Activated CD8-positive, alpha-beta T cell treated with anti-CD3 and anti-CD28 coated beads, Interleukin-2, amount 10 ng/mL, durations not matched to agents 7 days and 5 days (primary cell): ENCODE results near the gene APOBR. TPM values are rescaled to one million over a fixed set of nuclear protein-coding genes. Genes with fewer than 3 reads are reported as not detected.
A peak's percentile ranks its signal among the peaks of the same experiment; 100 is the strongest.
"Not testable (repeated sequence)": the region's sequence is repeated elsewhere in the genome, so short reads cannot be mapped to it uniquely, and the experiment has no call there.

Source experiments
- ATAC-seq: fragments of 150-1000 bp; cut with Tn5 transposase; one replicate; pipeline ENCODE4 v1.10.0; 2021; ENCODE audit warnings: moderate library complexity
- CTCF ChIA-PET: fragments of 350-600 bp; sonication (Branson Sonifier 250); formaldehyde crosslinking; loops from one replicate; lab custom pipeline; 2021; ENCODE audit warnings: antibody characterized with exemption; lab: Charles Lee
- POLR2A ChIA-PET: fragments of 350-600 bp; sonication (Branson Sonifier 250); formaldehyde crosslinking; loops from one replicate; lab custom pipeline; 2021; ENCODE audit warnings: antibody characterized with exemption; lab: Charles Lee
- DNase-seq: peaks from one replicate; pipeline ENCODE4 v3.0.0-alpha.2; 2020
- H3K27ac Mint-ChIP-seq: one replicate; pipeline ENCODE4 v1.8.0; 2021; ENCODE audit warnings: mild to moderate bottlenecking, mixed read lengths
- H3K27me3 Mint-ChIP-seq: one replicate; pipeline ENCODE4 v1.8.0; 2021; ENCODE audit warnings: low read depth, mixed read lengths
- H3K36me3 Mint-ChIP-seq: one replicate; pipeline ENCODE4 v1.8.0; 2021; ENCODE audit warnings: low read depth, mixed read lengths
- H3K4me1 Mint-ChIP-seq: one replicate; pipeline ENCODE4 v1.8.0; 2021; ENCODE audit warnings: low read depth, mixed read lengths
- H3K4me3 Mint-ChIP-seq: one replicate; pipeline ENCODE4 v1.8.0; 2021; ENCODE audit warnings: mild to moderate bottlenecking, mixed read lengths
- H3K9me3 Mint-ChIP-seq: one replicate; pipeline ENCODE4 v1.8.0; 2022; ENCODE audit warnings: mixed read lengths; ENCODE audit not compliant: insufficient read depth
- total RNA-seq, 2 experiments: library from RNA; stranded (reverse); gene quantifications; one replicate each; pipeline ENCODE4 v1.2.3, GENCODE V29; 2021

The APOBR gene
- total RNA-seq, 2 experiments from 2014 or later, result 32.2 to 33.2 TPM

DNA sequence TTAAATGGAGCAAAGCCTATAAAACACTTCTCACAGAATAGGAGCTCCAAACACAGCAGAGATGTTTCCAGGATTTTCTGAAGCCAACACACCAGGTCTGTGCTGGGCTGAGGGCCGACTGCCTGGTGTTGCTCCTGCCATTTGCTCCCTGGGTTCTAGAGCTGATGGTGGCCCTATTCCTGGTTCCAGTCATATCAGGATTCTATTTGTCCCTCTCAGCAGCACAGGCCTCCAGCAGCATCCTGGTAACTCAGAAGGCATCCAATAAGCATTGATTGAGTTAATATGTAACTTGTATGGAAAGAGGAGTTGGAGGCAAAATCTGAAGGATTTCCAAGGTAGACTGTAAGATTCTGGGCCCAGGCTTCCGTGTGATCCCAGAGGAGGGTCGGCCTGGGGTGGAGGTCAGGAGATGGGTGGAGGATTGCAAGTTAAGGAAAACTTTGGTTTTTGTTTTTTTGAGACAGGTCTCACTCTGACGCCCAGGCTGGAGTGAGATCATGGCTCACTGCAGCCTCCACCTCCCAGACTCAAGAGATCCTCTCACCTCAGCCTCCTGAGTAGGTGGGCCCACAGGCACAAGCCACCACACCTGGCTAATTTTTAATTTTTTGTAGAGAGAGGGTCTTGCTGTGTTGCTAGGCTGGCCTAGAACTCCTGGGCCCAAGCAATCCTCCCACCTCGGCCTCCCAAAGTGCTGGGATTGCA, 38.7 kb downstream of the APOBR start:
- Mint-ChIP-seq H3K36me3 (no peaks in the 10 kb centered on the region), H3K9me3 (no peaks in the 10 kb centered on the region), H3K4me3 (no peak overlapping the region), H3K27ac (no peak overlapping the region), H3K27me3 (no peaks in the 10 kb centered on the region), H3K4me1 (peaks cover 15% of the 10 kb centered on the region)
- no peak for ATAC-seq
- POLR2A ChIA-PET, result no interaction called here
- CTCF ChIA-PET, result no interaction called here
- no peak for DNase-seq

DNA sequence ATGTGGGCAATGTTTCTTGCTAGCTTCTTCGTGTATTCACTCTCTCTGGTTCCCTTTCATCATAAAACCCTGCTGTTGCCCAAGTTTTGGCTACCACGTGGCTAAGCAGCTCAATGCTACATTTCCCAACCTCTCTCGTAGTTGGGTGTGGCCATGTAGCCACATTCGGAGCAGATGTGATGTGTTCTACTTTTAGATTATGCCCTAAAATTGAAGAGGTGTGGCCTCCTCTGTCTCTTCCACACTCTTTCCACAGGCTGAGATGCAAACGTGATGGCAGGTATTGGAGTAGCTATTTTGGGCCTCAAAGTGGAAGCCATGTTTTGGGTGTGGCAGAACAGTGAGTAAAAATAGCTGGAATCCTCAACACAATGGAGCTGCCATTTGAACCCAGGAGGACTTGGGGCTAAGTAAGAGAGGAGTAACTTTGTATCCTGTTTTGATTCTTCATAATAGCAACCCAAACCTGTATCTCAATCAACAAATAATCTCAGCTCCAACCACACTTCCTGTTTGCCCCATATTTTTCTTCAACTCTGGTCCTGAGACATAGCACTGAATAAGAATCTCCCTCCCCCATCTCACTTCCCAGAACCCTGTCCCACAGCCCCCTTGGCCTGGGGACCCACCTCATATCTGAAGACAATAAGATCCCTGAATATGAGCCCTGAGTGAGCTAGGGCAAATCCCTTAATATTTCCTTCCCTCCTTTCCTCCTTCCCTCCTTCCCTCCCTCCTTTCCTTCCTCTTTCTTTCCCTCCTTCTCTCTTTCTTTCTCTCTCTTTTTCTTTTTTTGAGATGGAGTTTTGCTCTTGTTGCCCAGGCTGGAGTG, 40.3 kb downstream of the APOBR start:
- Mint-ChIP-seq H3K4me3 (no peak overlapping the region), H3K27ac (no peak overlapping the region), H3K4me1 (peaks cover 15% of the 10 kb centered on the region), H3K27me3 (no peaks in the 10 kb centered on the region), H3K9me3 (no peaks in the 10 kb centered on the region), H3K36me3 (no peaks in the 10 kb centered on the region)
- DNase-seq, result no peak
- POLR2A ChIA-PET, result interaction anchor here (0.9 kb wide), 1 partner anchor 257 kb away, joined by 3 read pairs; no protein-coding TSS in a partner anchor
- peak; percentile 33 for ATAC-seq
- CTCF ChIA-PET, result interaction anchor here (1.0 to 1.8 kb wide), 3 partner anchors 14 to 89 kb away, joined by 3 to 6 read pairs (median 3); no protein-coding TSS in a partner anchor

DNA sequence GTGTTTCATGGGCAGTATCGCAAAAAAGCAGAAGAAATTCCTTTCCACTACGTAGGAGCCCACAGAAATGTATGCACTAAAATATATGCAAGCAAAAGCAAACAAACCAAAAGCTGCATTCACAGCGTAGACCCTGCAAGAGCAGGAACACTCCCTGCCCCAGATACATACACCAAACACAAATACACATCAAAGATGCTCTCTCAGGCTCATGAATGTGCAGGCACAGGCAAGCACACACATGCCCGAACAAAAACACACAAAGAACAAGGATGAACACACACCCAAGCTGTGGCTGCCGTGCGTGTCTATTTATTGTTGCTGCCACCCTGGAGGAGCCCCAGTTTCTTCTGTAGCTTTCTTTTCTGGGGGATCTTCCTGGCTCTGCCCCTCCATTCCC, 42.6 kb downstream of the APOBR start:
- CTCF ChIA-PET, result no interaction called here
- Mint-ChIP-seq H3K4me1 (peaks cover 17% of the 10 kb centered on the region), H3K4me3 (no peak overlapping the region), H3K36me3 (no peaks in the 10 kb centered on the region), H3K27ac (no peak overlapping the region), H3K27me3 (no peaks in the 10 kb centered on the region), H3K9me3 (no peaks in the 10 kb centered on the region)
- no peak for ATAC-seq
- DNase-seq, result no peak
- POLR2A ChIA-PET, result no interaction called here

DNA sequence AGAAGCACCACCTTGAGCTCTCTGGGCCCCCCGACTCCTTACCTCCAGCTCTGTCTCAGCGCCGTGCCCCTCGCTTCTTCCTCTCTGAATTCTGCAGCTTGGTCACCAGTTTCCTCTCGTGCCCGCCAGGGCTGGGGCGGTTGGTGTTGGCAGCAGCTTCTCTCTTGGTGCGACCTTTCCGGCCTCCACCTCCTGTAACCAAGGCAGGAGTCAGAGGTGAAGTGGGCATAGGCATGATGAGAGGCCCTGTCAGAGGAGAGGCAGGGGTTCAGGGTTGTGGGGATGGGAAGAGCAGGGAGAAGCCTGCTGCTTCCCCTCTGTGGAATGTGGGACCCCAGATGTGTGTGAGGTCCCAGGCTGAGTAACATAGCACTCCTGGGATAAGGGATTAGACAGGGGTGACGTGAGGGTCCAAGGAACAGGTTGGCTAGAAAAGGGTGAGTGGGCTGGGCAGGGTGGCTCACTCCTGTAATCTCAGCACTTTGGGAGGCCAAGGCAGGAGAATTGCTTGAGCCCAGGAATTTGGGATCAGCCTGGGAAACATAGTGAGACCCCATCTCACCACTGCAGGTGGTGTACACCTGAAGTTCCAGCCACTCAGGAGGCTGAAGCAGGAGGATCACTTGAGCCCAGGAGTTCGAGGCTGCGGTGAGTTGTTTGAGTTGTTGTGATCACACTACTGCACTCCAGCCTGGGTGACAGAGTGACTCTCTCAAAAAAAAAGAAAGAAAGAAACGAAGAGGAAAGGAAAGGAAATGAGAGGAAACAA, 43.7 kb downstream of the APOBR start:
- Mint-ChIP-seq H3K27ac (no peak overlapping the region), H3K27me3 (peaks cover 2% of the 10 kb centered on the region), H3K4me3 (no peak overlapping the region), H3K36me3 (no peaks in the 10 kb centered on the region), H3K9me3 (no peaks in the 10 kb centered on the region), H3K4me1 (peaks cover 23% of the 10 kb centered on the region)
- ChIA-PET POLR2A (no interaction called here), CTCF (no interaction called here)
- DNase-seq, result no peak
- no peak for ATAC-seq

DNA sequence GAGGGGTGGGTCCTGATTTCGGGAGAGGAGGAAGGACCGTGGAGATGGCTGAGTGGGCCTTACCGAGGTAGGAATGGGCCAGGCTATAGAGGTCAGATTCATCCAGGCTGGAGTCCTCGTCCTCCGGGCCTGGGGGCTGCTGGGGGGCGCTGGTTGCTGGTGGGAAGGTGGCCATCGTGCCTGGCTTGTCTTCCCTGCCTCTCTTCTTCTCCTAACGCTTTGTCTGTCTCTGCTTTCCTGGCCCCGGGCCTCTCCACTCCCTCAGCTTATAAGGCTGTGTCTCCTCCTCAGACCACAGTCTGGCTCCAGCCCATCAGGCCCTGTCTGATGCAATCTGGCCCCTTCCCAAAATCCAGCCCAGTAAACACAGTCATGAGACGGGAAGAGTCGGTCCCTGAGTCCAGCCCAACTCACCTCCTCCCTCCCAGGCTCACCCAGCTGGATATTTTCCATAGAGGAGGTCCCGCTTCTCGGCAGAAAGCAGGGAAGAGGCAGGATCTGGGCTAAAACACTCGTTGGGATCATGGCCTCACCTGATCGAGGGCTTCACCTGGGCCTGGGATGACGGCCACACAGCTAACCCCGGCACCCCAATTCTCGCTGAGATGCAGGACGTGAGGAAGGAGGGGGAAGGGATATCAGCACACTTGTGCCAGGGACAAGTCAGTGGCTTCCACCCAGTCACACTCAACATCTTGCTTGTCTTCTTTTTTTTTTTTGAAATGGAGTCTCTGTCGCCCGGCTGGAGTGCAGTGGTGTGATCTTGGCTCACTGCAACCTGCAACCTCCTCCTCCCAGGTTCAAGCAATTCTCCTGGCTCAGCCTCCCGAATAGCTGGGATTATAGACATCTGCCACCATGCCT, 44.5 kb downstream of the APOBR start, which contains the start of gene NUPR1:
Gene NUPR1 (minus strand): TSS at position 242 of the 864 bp plus-strand sequence. CDS start 67 bp downstream, at position 175.
- H3K36me3 Mint-ChIP-seq, result no peaks in the 10 kb centered on the region
- ATAC-seq, result no peak
- no peak within 1 kb of the TSS for H3K27ac Mint-ChIP-seq
- no peaks in the 10 kb centered on the region for H3K9me3 Mint-ChIP-seq
- H3K27me3 Mint-ChIP-seq, result peaks cover 2% of the 10 kb centered on the region
- H3K4me1 Mint-ChIP-seq, result peaks cover 24% of the 10 kb centered on the region
- CTCF ChIA-PET, result no interaction called here
- H3K4me3 Mint-ChIP-seq, result no peak within 1 kb of the TSS
- DNase-seq, result no peak
- POLR2A ChIA-PET, result no interaction called here

DNA sequence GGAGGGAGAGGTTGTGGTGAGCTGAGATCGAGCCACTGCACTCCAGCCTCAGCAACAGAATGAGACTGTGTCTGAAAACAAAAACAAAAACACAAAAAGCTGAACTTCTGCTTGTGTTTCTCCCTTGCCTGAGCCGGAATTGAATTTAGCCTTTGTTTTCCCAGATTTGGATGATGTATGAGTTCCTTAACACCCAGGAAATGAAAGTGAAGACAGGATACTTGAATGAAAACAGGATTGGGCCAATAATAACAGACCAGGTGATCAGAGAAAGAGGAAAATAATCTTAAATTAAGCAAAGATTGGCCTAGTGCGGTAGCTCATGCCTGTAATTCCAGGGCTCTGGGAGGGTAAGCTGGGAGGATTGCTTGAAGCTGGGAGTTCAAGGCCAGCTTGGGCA, 45.9 kb downstream of the APOBR start:
- ChIA-PET POLR2A (interaction anchor here (0.6 kb wide), 1 partner anchor 18 kb away, joined by 3 read pairs; no protein-coding TSS in a partner anchor), CTCF (interaction anchor here (1.3 kb wide), 1 partner anchor 37 kb away, joined by 3 read pairs; no protein-coding TSS in a partner anchor)
- Mint-ChIP-seq H3K9me3 (no peaks in the 10 kb centered on the region), H3K36me3 (no peaks in the 10 kb centered on the region), H3K27ac (no peak overlapping the region), H3K4me1 (peaks cover 12% of the 10 kb centered on the region), H3K4me3 (no peak overlapping the region), H3K27me3 (peaks cover 5% of the 10 kb centered on the region)
- ATAC-seq, result no peak
- DNase-seq, result no peak

DNA sequence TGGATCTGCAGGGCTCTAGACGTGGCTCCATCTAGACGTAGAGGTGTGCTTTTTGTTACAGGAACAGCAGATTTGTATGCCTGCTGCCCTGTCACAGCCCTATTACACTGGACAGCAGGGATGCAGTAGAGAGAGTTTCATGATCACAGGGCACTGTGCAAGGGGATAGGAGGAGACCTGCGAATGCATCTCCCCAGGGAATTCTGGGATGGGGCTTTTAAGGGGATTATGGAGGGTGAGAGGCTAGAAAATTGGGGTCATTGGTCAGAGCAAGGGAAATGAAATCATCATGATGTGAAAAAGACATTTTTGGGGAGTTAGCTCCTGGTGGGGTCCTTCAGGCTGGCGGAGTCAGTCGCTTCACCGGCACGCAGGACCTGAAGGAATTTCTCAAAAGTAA, 48.2 kb downstream of the APOBR start:
- no peaks in the 10 kb centered on the region for H3K36me3 Mint-ChIP-seq
- peaks cover 10% of the 10 kb centered on the region for H3K4me1 Mint-ChIP-seq
- no peak for ATAC-seq
- peak overlapping the region; percentile 11 for H3K27ac Mint-ChIP-seq
- no peaks in the 10 kb centered on the region for H3K9me3 Mint-ChIP-seq
- H3K27me3 Mint-ChIP-seq, result peaks cover 5% of the 10 kb centered on the region
- DNase-seq, result no peak
- CTCF ChIA-PET, result interaction anchor here (1.1 kb wide), 1 partner anchor 10 kb away, joined by 4 read pairs; no protein-coding TSS in a partner anchor
- POLR2A ChIA-PET, result no interaction called here
- H3K4me3 Mint-ChIP-seq, result no peak overlapping the region

DNA sequence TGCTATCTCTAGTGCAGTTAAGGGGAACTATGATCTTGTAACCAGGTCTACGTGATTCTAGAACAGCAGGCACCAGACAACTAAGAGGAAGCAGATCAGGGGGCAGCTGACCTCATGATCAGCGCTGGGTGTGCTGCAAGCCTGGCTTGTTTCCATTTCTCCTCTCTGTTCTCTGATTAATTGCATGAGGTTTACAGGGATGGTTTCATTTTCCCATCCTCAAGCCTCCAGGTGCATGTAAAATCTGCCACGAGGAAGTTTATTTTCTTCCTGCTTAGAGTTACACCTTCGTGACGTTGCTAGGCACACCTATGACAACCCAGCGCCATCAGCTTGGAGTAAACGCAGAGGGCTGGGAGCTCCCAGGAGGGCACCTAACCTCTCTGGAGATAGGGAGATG, 48.6 kb downstream of the APOBR start:
- no peak for ATAC-seq
- ChIA-PET POLR2A (no interaction called here), CTCF (no interaction called here)
- Mint-ChIP-seq H3K4me1 (peaks cover 10% of the 10 kb centered on the region), H3K9me3 (no peaks in the 10 kb centered on the region), H3K4me3 (no peak overlapping the region), H3K36me3 (no peaks in the 10 kb centered on the region), H3K27me3 (peaks cover 5% of the 10 kb centered on the region), H3K27ac (no peak overlapping the region)
- no peak for DNase-seq

DNA sequence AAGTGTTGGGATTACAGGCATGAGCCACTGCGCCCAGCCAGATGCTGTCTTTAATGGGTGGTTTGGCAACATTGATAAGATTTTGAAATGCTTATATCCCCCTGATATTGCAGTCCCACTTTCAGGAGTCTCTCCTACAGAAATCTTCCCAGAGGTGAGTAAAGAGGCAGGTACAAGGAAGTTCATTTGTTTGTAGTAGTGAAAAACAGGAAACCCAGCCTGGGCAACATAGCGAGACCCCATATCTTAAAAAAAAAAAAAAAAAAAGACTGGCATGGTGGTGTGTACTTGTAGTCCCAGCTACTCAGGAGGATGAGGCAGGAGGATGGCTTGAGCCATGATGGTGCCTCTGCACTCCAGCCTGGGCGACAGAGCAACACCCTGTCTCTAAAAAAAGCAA, 50.6 kb downstream of the APOBR start:
- no peak for DNase-seq
- Mint-ChIP-seq H3K27me3 (peaks cover 9% of the 10 kb centered on the region), H3K4me1 (peaks cover 15% of the 10 kb centered on the region), H3K4me3 (no peak overlapping the region), H3K9me3 (no peaks in the 10 kb centered on the region), H3K27ac (no peak overlapping the region), H3K36me3 (no peaks in the 10 kb centered on the region)
- POLR2A ChIA-PET, result no interaction called here
- ATAC-seq, result no peak
- CTCF ChIA-PET, result no interaction called here

DNA sequence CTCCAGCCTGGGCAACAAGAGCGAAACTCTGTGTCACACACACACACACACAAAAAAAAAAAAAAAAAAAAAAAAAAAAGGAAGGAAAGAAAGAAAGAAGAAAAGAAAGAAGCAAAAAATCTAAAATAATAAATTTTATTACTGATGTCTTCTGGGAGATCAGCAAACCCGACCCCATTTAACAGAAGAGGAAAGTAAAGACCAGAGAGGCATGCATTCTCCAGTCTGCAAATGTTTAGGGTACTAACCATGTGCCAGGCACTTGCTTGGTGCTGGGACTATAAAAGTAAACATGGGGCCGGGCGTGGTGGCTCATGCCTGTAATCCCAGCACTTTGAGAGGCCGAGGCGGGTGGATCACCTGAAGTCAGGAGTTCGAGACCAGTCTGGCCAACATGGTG, 51.5 kb downstream of the APOBR start:
- H3K9me3 Mint-ChIP-seq, CTCF ChIA-PET, H3K27me3 Mint-ChIP-seq, H3K4me3 Mint-ChIP-seq, H3K36me3 Mint-ChIP-seq, H3K27ac Mint-ChIP-seq, ATAC-seq, DNase-seq, POLR2A ChIA-PET: not testable (repeated sequence)
- peaks cover 12% of the 10 kb centered on the region for H3K4me1 Mint-ChIP-seq

DNA sequence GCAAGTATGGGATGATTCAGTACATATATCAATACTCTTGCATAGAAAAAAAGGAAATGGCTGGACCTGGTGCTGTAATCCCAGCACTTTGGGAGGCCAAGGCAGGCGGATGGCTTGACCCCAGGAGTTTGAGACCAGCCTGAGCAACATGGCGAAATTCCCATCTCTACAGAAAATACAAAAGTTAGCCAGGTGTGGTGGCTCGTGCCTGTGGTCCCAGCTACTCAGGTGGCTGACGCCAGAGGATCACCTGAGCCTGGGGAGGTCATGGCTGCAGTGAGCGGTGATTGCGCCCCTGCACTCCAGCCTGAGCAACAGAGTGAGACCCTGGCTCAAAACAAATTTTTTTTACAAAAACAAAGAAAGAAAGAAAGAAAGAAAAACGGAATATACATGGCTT, 52.2 kb downstream of the APOBR start:
- H3K4me3 Mint-ChIP-seq, result no peak overlapping the region
- ChIA-PET POLR2A (no interaction called here), CTCF (no interaction called here)
- no peak for ATAC-seq
- peaks cover 12% of the 10 kb centered on the region for H3K4me1 Mint-ChIP-seq
- H3K27ac Mint-ChIP-seq, result no peak overlapping the region
- no peaks in the 10 kb centered on the region for H3K9me3 Mint-ChIP-seq
- H3K36me3 Mint-ChIP-seq, result no peaks in the 10 kb centered on the region
- DNase-seq, result no peak
- H3K27me3 Mint-ChIP-seq, result peaks cover 9% of the 10 kb centered on the region
